ENCODE measurements around the gene CHTF18. TPM values are rescaled to one million over a fixed set of nuclear protein-coding genes. Genes with fewer than 3 reads are reported as not detected.

The CHTF18 gene
- total and polyA plus RNA-seq, 9 of the 15 experiments (the other 6 are each of a cell fraction or from before 2014, with no cell fraction given), result 2.5 to 123 (median 17.0) TPM

DNA sequence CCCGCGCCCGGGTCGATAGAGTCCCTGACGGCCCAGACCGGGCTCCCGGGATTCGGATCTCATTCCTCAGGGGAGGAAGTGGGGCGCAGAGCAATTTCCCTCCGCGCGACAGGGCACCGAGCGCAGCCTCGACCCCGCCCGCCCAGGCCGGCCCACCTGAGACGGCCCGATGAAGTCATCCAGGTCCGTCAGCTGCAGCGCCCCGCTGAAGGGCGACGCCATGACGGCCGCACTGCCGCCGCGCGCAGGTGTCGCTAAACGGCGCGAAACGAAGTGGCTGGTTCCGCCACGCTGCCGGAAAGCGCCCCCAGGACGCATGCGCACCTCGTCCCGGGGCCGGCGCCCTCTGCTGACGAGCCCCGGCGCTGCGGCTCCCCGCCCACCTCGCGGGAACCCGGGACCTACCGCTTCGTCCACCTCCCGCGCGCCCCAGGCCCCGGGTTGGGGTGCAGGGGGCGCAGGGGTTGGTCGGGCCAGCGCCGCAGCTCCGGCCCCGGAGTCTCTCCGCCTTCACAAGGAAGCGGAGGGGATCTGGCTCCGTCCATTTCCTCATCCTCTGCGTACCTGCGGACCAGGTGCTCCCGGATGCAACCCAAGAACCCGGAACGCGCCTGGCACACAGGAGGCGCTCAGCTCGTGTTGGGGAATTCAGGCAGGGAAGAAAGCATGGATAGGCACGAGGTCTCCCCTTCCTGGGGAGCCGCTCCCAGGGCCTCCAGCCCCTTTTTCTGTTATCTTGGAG is 47.5 kb upstream of the CHTF18 start, which contains the start of gene CIAO3 (continued):
- TF ChIP-seq HIVEP1 (CRISPR knock-in tag; IDR thresholded peaks at IDR 0.05) (no peak), DDX20 (tag; IDR thresholded peaks at IDR 0.05; ENCODE audit: low read depth) (no peak), MAFF (IDR thresholded peaks at IDR 0.05; ENCODE audit: low read length) (no peak), NFXL1 (CRISPR knock-in tag; IDR thresholded peaks at IDR 0.05) (no peak), RREB1 (CRISPR knock-in tag; IDR thresholded peaks at IDR 0.05) (0 out of 2 replicates have a peak, but pooled peaks have one; percentile 41), ZBTB5 (IDR thresholded peaks at IDR 0.05) (no peak), LARP7 (IDR thresholded peaks at IDR 0.05) (no peak), MTA3 (IDR thresholded peaks at IDR 0.05; ENCODE audit: borderline replicate concordance) (peak; percentile 82; the same call in 1 of the 2 replicates), RFX7 (CRISPR knock-in tag; IDR thresholded peaks at IDR 0.05) (no peak)
- TF ChIP-seq, protein P1, sequence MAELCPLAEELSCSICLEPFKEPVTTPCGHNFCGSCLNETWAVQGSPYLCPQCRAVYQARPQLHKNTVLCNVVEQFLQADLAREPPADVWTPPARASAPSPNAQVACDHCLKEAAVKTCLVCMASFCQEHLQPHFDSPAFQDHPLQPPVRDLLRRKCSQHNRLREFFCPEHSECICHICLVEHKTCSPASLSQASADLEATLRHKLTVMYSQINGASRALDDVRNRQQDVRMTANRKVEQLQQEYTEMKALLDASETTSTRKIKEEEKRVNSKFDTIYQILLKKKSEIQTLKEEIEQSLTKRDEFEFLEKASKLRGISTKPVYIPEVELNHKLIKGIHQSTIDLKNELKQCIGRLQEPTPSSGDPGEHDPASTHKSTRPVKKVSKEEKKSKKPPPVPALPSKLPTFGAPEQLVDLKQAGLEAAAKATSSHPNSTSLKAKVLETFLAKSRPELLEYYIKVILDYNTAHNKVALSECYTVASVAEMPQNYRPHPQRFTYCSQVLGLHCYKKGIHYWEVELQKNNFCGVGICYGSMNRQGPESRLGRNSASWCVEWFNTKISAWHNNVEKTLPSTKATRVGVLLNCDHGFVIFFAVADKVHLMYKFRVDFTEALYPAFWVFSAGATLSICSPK (IDR thresholded peaks at IDR 0.05; ENCODE audit: borderline replicate concordance), result no peak
- TF ChIP-seq, protein P2, sequence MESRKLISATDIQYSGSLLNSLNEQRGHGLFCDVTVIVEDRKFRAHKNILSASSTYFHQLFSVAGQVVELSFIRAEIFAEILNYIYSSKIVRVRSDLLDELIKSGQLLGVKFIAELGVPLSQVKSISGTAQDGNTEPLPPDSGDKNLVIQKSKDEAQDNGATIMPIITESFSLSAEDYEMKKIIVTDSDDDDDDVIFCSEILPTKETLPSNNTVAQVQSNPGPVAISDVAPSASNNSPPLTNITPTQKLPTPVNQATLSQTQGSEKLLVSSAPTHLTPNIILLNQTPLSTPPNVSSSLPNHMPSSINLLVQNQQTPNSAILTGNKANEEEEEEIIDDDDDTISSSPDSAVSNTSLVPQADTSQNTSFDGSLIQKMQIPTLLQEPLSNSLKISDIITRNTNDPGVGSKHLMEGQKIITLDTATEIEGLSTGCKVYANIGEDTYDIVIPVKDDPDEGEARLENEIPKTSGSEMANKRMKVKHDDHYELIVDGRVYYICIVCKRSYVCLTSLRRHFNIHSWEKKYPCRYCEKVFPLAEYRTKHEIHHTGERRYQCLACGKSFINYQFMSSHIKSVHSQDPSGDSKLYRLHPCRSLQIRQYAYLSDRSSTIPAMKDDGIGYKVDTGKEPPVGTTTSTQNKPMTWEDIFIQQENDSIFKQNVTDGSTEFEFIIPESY (CRISPR knock-in tag; IDR thresholded peaks at IDR 0.05), result no peak
- TF ChIP-seq, protein P3, sequence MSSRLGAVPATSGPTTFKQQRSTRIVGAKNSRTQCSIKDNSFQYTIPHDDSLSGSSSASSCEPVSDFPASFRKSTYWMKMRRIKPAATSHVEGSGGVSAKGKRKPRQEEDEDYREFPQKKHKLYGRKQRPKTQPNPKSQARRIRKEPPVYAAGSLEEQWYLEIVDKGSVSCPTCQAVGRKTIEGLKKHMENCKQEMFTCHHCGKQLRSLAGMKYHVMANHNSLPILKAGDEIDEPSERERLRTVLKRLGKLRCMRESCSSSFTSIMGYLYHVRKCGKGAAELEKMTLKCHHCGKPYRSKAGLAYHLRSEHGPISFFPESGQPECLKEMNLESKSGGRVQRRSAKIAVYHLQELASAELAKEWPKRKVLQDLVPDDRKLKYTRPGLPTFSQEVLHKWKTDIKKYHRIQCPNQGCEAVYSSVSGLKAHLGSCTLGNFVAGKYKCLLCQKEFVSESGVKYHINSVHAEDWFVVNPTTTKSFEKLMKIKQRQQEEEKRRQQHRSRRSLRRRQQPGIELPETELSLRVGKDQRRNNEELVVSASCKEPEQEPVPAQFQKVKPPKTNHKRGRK (tag; IDR thresholded peaks at IDR 0.05), result no peak
